ENCODE data around the gene MCF2L. TPM values are rescaled to one million over a fixed set of nuclear protein-coding genes. Genes with fewer than 3 reads are reported as not detected.

MCF2L gene
- total RNA-seq, 1 donor from 2014 or later = 5.6 TPM

DNA sequence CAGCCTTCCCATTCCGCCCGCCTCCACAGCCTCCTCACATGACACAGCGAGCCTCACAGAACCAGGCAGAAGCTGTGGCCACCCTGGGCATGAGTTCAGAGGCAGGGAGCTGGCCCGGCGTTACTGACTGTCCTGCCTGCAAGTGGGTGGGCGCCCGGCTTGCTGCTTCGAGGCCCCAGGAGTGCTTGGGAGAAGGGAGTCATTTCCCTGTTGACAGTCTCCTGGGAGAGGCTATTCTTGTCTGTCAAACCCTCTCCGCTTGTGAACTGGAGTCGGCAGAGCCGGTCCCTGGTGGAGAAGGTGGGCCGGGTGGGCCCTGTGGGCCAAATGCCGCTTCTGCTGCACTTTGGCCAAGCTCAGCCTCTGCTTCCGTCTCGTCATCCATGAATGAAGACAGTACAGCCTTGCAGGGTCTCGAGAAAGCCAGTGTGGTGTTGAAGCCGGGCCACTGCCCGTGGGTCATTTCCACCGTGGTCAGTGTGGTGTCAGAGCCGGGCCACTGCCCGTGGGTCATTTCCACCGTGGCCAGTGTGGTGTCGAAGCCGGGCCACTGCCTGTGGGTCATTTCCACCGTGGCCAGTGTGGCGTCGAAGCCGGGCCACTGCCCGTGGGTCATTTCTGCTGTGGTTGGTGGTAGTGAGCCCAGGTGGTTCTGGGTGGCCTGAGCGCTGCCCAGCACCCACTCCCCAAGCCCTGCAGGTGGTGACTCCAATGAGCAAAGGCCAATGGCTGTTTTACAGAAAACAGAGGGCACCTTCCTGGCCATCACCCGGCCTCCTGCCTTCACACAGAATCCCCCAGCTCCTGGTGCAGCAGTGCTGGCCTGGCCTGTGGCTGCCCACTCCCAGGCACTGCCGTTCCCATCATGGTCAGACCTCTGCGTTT is 123.1 kb downstream of the MCF2L start:
- Mint-ChIP-seq H3K27ac (ENCODE audit: unreplicated experiment) (no peak overlapping the region), H3K4me1 (ENCODE audit: unreplicated experiment) (no peaks in the 10 kb centered on the region), H3K4me3 (ENCODE audit: unreplicated experiment) (no peak overlapping the region), H3K9me3 (ENCODE audit: unreplicated experiment) (no peaks in the 10 kb centered on the region), H3K27me3 (ENCODE audit: unreplicated experiment) (peaks cover 5% of the 10 kb centered on the region), H3K36me3 (ENCODE audit: unreplicated experiment) (no peaks in the 10 kb centered on the region)
- TF ChIP-seq, protein P1, sequence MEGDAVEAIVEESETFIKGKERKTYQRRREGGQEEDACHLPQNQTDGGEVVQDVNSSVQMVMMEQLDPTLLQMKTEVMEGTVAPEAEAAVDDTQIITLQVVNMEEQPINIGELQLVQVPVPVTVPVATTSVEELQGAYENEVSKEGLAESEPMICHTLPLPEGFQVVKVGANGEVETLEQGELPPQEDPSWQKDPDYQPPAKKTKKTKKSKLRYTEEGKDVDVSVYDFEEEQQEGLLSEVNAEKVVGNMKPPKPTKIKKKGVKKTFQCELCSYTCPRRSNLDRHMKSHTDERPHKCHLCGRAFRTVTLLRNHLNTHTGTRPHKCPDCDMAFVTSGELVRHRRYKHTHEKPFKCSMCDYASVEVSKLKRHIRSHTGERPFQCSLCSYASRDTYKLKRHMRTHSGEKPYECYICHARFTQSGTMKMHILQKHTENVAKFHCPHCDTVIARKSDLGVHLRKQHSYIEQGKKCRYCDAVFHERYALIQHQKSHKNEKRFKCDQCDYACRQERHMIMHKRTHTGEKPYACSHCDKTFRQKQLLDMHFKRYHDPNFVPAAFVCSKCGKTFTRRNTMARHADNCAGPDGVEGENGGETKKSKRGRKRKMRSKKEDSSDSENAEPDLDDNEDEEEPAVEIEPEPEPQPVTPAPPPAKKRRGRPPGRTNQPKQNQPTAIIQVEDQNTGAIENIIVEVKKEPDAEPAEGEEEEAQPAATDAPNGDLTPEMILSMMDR (IDR thresholded peaks at IDR 0.05) = no peak
- DNase-seq (ENCODE audit: extremely low spot score, unreplicated experiment) = no peak

GRCh38 chr13:113092776-113093579 is 124.0 kb downstream of the MCF2L start:
- TF ChIP-seq, protein P1 (IDR thresholded peaks at IDR 0.05) = no peak
- Mint-ChIP-seq H3K27ac (ENCODE audit: unreplicated experiment) (no peak overlapping the region), H3K4me3 (ENCODE audit: unreplicated experiment) (no peak overlapping the region), H3K4me1 (ENCODE audit: unreplicated experiment) (peaks cover 4% of the 10 kb centered on the region), H3K27me3 (ENCODE audit: unreplicated experiment) (peaks cover 5% of the 10 kb centered on the region), H3K36me3 (ENCODE audit: unreplicated experiment) (no peaks in the 10 kb centered on the region), H3K9me3 (ENCODE audit: unreplicated experiment) (no peaks in the 10 kb centered on the region)
- DNase-seq (ENCODE audit: extremely low spot score, unreplicated experiment) = no peak

DNA sequence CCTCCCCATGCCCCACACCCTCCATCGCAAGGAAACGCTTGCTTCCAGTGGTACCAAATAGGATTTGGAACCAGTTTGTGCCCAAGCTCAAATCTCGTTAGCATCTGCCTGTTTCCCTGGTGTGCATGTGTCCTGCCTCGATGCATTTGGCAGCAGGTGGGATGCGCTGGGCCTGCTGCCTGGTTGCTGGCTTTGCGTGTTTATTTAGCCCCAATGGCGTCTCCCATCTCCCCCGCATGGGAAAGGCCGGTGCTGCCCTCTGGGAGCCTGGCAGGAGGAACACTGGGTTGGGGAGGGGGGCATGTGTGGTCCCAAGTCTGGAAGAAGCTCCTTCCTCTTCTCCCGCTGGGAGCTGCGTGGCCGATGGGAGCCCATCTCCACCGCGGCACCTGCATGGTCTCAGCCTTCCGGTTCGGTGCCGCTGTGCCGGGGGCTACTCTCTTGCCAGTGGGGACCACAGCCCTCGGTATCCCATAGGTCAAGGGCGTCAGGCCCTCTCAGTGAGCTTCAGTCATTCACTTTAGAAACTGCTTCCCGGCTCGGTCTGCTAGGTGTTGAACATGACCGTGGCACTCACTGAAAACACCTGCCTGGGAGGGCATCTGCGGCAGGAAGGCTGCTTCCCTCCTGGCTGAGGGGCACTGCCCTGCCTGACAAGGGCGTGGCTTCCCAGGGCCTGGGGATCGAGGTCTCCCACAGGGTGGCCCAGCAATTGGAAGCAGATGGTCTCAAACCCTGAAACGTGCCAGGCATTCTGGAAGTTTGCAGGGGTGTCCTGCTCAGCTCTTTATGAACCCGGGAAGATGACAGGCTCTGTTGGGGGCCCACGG is 124.8 kb downstream of the MCF2L start:
- TF ChIP-seq, protein P1 (IDR thresholded peaks at IDR 0.05) = no peak
- no peak for DNase-seq (ENCODE audit: extremely low spot score, unreplicated experiment)
- Mint-ChIP-seq H3K27ac (ENCODE audit: unreplicated experiment) (no peak overlapping the region), H3K27me3 (ENCODE audit: unreplicated experiment) (peaks cover 5% of the 10 kb centered on the region), H3K9me3 (ENCODE audit: unreplicated experiment) (no peaks in the 10 kb centered on the region), H3K4me3 (ENCODE audit: unreplicated experiment) (no peak overlapping the region), H3K4me1 (ENCODE audit: unreplicated experiment) (peaks cover 11% of the 10 kb centered on the region), H3K36me3 (ENCODE audit: unreplicated experiment) (no peaks in the 10 kb centered on the region)

GRCh38 chr13:113094410-113094800 is 125.4 kb downstream of the MCF2L start:
- H3K4me1 Mint-ChIP-seq (ENCODE audit: unreplicated experiment) = peaks cover 11% of the 10 kb centered on the region
- H3K27me3 Mint-ChIP-seq (ENCODE audit: unreplicated experiment) = peaks cover 7% of the 10 kb centered on the region
- H3K9me3 Mint-ChIP-seq (ENCODE audit: unreplicated experiment) = no peaks in the 10 kb centered on the region
- H3K27ac Mint-ChIP-seq (ENCODE audit: unreplicated experiment) = no peak overlapping the region
- no peak for DNase-seq (ENCODE audit: extremely low spot score, unreplicated experiment)
- TF ChIP-seq, protein P1 (IDR thresholded peaks at IDR 0.05) = no peak
- H3K4me3 Mint-ChIP-seq (ENCODE audit: unreplicated experiment) = no peak overlapping the region
- H3K36me3 Mint-ChIP-seq (ENCODE audit: unreplicated experiment) = no peaks in the 10 kb centered on the region

Measured in osteocyte (in vitro differentiated cells).